ENCODE results near the gene ASTN2.

The ASTN2 gene

DNA sequence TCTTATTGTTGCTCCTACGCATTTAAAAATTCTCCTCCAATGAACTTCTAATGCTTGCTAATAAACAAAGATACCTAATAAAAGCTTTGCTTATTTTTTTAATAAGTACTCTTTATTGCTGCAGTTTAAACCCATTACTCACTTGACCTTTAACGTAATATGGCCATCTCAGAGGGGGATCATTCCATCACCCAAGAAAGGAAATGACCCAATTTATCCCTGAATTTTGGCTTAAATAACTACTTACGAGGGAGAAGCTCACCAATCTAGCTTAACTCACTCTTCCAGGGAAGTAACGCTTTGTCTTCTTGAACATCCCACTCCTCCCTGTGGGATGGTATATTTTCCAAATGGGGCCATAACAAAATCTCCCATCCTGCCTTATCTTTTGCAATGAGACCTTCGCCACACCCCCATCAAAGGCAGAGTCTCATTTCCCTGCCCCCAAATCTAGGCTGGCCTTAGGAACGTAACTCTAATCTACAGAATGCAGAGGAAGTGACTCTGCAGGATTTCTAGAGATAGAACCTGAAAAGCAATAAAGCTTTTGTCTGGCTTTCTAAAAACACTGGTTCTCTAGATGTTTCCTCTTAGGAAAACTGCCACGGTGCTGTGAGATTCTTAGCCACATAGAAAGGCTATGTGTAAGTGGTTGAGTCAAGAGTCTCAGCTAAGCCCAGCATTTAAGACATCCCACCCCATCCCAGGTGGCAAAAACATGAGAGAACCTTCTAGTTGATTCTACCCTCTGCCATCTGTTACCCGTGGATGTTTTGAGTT is 310.0 kb downstream of the ASTN2 start:
- Mint-ChIP-seq H3K27ac (no peak overlapping the region), H3K9me3 (no peaks in the 10 kb centered on the region), H3K27me3 (ENCODE audit: low read depth) (no peaks in the 10 kb centered on the region), H3K4me3 (no peak overlapping the region), H3K36me3 (ENCODE audit: low read depth) (no peaks in the 10 kb centered on the region), H3K4me1 (ENCODE audit: low read depth) (no peaks in the 10 kb centered on the region)

DNA sequence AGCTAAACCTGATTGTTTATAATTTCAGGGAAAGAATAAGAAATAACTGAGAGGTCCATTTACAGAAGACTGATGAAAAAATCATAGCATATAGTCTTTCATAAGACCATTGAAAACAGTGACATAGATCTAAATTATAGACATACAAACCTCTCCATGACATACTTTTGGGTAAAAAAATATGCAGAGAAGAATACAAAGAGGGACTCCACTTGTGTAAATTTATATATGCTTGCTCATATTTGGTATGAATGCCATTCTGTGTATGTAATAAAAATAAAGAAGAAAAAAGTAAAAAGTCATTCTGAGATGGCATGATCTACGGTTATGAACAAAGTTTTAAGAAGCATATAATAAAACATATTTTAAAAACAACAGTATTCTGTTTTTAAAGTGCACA is 310.7 kb downstream of the ASTN2 start:
- Mint-ChIP-seq H3K36me3 (ENCODE audit: low read depth) (no peaks in the 10 kb centered on the region), H3K4me3 (no peak overlapping the region), H3K4me1 (ENCODE audit: low read depth) (no peaks in the 10 kb centered on the region), H3K9me3 (no peaks in the 10 kb centered on the region), H3K27ac (no peak overlapping the region), H3K27me3 (ENCODE audit: low read depth) (no peaks in the 10 kb centered on the region)

DNA sequence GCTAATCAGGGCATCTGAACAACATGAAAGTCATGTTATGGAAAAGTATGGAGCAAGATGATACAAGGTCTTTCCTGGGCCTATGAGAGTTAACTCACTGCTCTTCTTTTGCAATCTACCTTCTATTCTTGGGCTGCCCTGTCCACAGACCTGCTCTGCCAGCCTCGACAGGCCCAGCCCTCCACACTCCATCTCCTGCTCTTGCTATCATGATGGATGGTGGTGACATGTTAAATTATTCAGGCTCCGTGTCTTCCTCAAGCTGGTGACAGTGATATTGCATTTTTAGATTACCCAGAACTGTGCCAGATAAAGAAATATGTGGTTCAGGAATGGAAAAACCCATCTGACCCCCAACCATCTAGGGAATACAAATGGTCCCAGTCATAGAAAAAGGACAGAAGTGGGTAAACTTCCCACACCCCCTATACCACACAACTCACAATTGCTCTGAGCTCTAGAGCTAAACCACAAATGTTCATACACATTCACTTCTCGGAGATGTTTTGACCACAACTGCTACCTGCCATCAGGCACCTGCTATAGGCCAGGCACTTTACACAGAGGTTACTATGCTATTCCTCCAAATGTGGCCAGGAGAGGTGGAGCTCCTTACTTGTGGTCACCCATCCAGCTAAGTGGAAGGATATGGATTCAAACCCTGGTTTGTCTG is 311.3 kb downstream of the ASTN2 start:
- H3K9me3 Mint-ChIP-seq = no peaks in the 10 kb centered on the region
- H3K27me3 Mint-ChIP-seq (ENCODE audit: low read depth) = no peaks in the 10 kb centered on the region
- H3K4me3 Mint-ChIP-seq = no peak overlapping the region
- no peaks in the 10 kb centered on the region for H3K36me3 Mint-ChIP-seq (ENCODE audit: low read depth)
- H3K4me1 Mint-ChIP-seq (ENCODE audit: low read depth) = no peaks in the 10 kb centered on the region
- H3K27ac Mint-ChIP-seq = no peak overlapping the region

DNA sequence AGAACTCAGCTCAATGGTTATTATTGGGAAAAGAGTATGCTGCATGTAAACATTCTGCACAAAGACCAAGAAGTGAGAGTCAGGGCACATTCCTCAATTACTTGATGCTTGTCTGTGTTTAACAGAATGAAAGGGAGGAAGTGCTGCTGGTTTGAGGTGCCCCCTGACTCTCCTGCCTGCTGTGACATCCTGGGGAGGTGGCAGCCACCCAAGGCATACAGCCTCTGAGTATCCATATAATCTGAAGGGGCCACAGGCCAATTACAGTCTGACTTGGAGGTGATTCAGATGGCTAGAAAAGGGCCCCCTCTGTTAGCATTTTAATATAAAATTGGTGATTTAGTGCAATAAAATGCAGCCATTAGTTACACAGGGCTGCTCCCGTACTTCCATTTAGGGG is 313.8 kb downstream of the ASTN2 start:
- Mint-ChIP-seq H3K4me3 (no peak overlapping the region), H3K27ac (no peak overlapping the region), H3K27me3 (ENCODE audit: low read depth) (no peaks in the 10 kb centered on the region), H3K9me3 (no peaks in the 10 kb centered on the region), H3K4me1 (ENCODE audit: low read depth) (no peaks in the 10 kb centered on the region), H3K36me3 (ENCODE audit: low read depth) (no peaks in the 10 kb centered on the region)

DNA sequence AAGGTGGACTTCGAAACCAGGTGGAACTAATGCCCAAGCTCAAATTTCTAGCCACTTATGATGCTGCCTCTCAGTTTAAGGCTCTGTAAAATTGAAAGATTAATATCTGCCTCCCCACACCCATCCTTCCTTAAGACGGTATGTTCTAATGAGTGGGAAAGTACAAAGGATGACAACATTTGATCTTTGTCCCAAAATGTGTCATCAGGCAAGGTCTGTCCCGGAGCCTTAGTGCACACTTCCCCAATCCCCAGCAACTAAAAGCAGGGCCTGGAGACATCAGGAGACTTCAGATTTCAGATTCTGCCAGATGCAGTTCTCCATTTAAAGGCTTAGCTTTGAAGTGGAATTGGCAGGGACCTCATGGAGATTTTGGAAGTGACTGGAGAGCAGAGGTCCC is 316.5 kb downstream of the ASTN2 start:
- Mint-ChIP-seq H3K4me1 (ENCODE audit: low read depth) (no peaks in the 10 kb centered on the region), H3K9me3 (no peaks in the 10 kb centered on the region), H3K4me3 (no peak overlapping the region), H3K27ac (no peak overlapping the region), H3K36me3 (ENCODE audit: low read depth) (no peaks in the 10 kb centered on the region), H3K27me3 (ENCODE audit: low read depth) (no peaks in the 10 kb centered on the region)

DNA sequence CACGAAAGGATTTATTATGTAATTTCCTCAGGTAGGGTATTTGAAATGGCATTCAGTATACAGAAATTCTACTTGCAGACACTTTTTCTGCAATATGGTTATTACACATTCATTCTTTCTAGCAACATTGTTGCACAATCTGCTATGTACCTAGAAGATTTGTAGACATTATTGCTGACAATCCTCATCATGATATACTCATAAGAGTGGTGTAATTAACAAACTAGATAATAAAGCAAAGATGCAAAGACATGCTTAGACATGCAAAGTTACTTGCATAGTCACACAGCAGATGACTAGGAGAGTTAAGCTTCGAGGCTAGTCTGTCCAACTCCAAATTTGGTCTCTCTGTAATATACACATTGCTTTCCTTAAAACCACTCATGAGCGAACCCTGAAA is 317.1 kb downstream of the ASTN2 start:
- H3K9me3 Mint-ChIP-seq = no peaks in the 10 kb centered on the region
- H3K27me3 Mint-ChIP-seq (ENCODE audit: low read depth) = no peaks in the 10 kb centered on the region
- H3K27ac Mint-ChIP-seq = no peak overlapping the region
- no peak overlapping the region for H3K4me3 Mint-ChIP-seq
- H3K36me3 Mint-ChIP-seq (ENCODE audit: low read depth) = no peaks in the 10 kb centered on the region
- H3K4me1 Mint-ChIP-seq (ENCODE audit: low read depth) = no peaks in the 10 kb centered on the region

DNA sequence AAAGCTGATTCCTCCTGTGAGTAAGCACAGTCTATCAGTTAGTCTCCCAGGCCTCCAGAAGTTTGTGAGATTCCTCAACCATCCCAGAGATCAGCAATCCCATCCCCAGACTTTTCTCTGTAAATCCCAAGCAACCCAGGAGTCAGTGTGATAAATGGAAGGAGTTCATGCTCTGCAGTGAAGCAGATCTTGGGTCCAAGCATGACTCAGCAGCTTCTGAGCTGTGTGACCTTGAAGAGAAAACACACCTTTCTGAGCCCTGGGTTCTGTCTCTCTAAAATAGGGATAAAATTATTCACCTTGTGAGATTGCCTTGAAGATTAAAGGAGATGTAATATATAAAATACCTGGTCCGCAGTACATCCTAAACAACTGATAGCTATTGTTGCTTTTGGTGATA is 318.7 kb downstream of the ASTN2 start:
- Mint-ChIP-seq H3K36me3 (ENCODE audit: low read depth) (no peaks in the 10 kb centered on the region), H3K9me3 (no peaks in the 10 kb centered on the region), H3K4me1 (ENCODE audit: low read depth) (no peaks in the 10 kb centered on the region), H3K4me3 (no peak overlapping the region), H3K27ac (no peak overlapping the region), H3K27me3 (ENCODE audit: low read depth) (no peaks in the 10 kb centered on the region)

DNA sequence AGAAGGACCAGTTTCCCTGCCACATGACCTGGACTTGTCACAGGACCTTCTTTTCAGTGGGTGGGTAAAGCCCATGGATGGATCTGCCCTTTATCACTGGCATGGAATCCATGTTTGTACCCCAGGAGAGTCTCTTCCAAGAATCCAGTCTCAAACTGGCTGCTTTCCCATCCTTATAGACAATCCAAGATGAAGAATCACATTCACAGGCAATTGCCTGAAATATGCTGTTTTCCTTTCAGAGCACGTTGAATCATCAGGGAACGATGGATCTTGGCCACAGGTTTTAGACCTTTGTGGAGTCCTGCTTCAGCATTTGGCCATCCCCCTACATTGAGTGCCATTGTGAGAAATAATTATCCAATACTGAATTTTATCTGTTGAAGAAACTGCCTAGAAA is 319.8 kb downstream of the ASTN2 start:
- Mint-ChIP-seq H3K36me3 (ENCODE audit: low read depth) (no peaks in the 10 kb centered on the region), H3K9me3 (no peaks in the 10 kb centered on the region), H3K27ac (no peak overlapping the region), H3K4me1 (ENCODE audit: low read depth) (no peaks in the 10 kb centered on the region), H3K4me3 (no peak overlapping the region), H3K27me3 (ENCODE audit: low read depth) (no peaks in the 10 kb centered on the region)

DNA sequence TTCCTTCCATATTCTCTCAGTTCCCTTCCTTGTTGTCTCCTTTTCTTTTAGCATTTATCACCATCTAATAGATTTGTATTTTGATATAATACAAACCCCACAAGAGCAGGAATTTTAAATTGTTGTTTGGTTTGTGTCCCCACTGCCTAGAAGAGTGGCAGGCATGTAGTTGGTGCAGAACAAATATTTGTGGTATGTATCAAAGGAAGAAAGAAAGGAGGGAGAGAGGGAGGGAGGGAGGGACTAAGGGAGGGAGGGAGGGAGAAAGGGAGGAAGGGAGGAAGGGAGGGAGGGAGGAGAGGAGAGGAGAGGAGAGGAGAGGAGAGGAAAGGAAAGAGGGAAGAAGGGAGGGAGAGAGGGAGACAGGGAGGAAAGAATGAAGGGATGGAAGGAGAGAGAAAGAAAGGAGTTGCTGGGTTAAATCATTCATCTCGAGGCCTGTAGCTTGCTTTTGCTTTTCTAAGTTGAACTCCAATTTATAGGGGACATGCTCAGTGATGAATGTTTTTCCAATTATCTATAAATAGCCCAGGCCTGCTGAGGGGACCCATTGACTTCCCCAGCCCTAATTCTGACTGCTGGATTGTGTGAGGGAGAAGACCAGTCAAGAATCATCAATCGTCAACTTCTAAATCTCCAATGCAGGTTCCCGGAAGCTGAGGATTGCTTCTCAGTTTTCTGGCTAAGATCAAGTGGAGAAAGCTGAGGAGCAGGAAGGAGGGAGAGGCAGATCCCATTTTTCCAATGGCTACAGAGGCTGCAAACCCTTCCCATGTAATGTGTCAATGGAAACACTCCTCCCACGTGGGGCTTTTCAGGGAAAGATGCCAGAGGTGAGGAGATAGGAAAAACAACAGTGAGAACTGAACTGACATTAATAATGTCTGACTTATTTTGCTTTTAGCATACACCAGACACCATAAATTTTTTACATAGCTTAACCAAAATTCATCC is 320.7 kb downstream of the ASTN2 start:
- Mint-ChIP-seq H3K4me1 (ENCODE audit: low read depth) (no peaks in the 10 kb centered on the region), H3K27me3 (ENCODE audit: low read depth) (no peaks in the 10 kb centered on the region), H3K36me3 (ENCODE audit: low read depth) (no peaks in the 10 kb centered on the region), H3K9me3 (no peaks in the 10 kb centered on the region), H3K27ac (no peak overlapping the region), H3K4me3 (no peak overlapping the region)

DNA sequence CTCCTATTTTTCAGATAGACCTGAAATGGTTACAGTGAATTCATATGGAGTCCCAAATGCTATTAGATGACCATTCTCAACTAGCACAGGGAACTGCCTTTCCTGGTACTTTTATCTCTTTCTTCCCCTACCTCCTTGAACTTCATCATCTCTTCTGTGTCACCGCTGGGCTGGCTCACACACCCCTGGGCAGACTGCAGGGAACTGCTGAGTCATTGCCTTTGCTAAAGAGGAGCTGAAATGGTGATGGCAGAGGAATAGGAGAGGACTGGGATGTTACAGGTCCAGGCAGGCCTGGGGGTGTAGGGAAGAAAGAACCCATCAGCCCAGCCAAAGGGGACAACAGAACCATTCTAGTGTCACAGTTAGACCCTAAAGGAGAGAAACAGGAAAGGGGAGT is 322.3 kb downstream of the ASTN2 start:
- Mint-ChIP-seq H3K27ac (no peak overlapping the region), H3K4me3 (no peak overlapping the region), H3K36me3 (ENCODE audit: low read depth) (no peaks in the 10 kb centered on the region), H3K27me3 (ENCODE audit: low read depth) (no peaks in the 10 kb centered on the region), H3K9me3 (no peaks in the 10 kb centered on the region), H3K4me1 (ENCODE audit: low read depth) (no peaks in the 10 kb centered on the region)

DNA sequence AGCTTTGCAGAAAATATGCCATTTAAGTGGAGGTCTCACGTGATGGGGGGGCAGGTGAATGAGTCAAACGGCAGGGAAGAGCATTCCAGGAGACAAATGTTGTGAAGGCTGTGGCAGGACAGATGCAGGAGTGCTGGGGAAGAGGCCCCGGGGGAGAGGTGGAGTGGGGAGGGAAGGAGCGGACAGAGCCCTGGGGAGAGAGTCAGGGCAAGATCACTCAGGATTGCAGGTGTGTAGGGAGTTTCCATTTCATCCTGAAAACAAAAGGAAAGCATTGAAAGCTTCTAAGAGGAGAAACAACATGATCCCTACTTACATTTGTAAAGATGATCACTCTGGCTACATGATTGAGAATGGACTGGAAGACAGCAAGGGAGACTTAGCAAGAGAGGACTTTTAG is 323.3 kb downstream of the ASTN2 start:
- Mint-ChIP-seq H3K36me3 (ENCODE audit: low read depth) (no peaks in the 10 kb centered on the region), H3K4me1 (ENCODE audit: low read depth) (no peaks in the 10 kb centered on the region), H3K27ac (no peak overlapping the region), H3K9me3 (no peaks in the 10 kb centered on the region), H3K27me3 (ENCODE audit: low read depth) (no peaks in the 10 kb centered on the region), H3K4me3 (no peak overlapping the region)

DNA sequence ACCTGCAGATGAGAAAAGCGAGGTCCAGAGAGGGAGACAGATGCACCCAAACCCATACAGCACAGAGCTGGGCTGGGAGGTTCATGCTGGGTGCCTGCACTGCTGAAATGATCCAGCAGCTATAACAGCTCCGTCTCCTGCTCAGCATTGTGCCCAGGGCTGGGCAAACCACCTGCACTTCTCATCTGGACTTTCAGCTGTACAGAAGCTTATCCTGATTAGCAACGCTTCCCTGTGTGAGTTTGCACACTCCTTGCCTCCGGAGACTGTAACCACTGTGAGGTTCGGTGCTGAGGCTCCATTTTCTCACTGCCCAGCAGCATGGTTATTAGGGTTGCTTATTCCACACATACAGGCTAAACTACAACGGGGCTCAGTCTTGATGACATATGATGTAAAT is 326.1 kb downstream of the ASTN2 start:
- H3K27me3 Mint-ChIP-seq (ENCODE audit: low read depth) = no peaks in the 10 kb centered on the region
- H3K9me3 Mint-ChIP-seq = no peaks in the 10 kb centered on the region
- no peak overlapping the region for H3K4me3 Mint-ChIP-seq
- no peaks in the 10 kb centered on the region for H3K36me3 Mint-ChIP-seq (ENCODE audit: low read depth)
- no peak overlapping the region for H3K27ac Mint-ChIP-seq
- no peaks in the 10 kb centered on the region for H3K4me1 Mint-ChIP-seq (ENCODE audit: low read depth)

DNA sequence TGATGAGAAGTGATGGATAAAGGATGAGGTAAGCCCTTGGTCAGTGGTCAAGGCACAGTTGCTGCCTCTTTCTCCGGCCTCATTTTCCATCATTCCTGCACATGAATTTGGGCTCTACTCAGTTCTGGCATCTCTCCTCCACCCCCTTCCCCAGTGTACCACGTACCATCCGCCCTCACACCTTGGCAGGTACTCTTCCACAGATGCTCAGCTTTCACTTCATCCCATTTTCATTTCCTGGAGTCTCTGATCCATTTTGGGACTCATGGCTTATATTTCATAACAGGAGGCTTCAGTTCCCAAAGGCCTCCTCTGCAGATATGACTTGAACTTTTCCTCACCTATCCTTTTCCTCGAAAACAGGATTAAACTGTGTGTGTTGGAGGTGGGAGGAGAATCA is 326.7 kb downstream of the ASTN2 start:
- H3K27me3 Mint-ChIP-seq (ENCODE audit: low read depth) = no peaks in the 10 kb centered on the region
- H3K4me1 Mint-ChIP-seq (ENCODE audit: low read depth) = no peaks in the 10 kb centered on the region
- H3K4me3 Mint-ChIP-seq = no peak overlapping the region
- no peak overlapping the region for H3K27ac Mint-ChIP-seq
- H3K36me3 Mint-ChIP-seq (ENCODE audit: low read depth) = no peaks in the 10 kb centered on the region
- no peaks in the 10 kb centered on the region for H3K9me3 Mint-ChIP-seq

DNA sequence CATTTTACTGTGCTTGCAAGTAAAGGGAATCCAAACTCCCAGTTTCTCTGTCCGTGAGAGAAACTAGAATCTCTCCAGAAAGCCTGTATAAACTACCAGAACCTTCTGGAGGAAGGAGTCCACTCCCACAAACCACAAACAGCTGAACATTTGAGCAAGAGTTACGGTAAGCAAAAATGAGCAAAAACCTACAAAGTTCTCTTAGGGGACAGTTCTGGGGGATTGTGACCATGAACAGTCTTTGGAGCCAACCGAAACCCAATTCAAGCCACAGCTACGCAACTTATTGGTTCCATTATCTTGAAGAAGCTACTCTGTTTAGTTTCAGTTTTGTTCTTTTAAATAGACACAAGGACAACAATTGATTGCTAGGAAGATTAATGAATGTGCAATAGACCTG is 330.6 kb downstream of the ASTN2 start:
- Mint-ChIP-seq H3K9me3 (peaks cover 4% of the 10 kb centered on the region), H3K36me3 (ENCODE audit: low read depth) (no peaks in the 10 kb centered on the region), H3K4me1 (ENCODE audit: low read depth) (no peaks in the 10 kb centered on the region), H3K27me3 (ENCODE audit: low read depth) (no peaks in the 10 kb centered on the region), H3K4me3 (no peak overlapping the region), H3K27ac (no peak overlapping the region)

DNA sequence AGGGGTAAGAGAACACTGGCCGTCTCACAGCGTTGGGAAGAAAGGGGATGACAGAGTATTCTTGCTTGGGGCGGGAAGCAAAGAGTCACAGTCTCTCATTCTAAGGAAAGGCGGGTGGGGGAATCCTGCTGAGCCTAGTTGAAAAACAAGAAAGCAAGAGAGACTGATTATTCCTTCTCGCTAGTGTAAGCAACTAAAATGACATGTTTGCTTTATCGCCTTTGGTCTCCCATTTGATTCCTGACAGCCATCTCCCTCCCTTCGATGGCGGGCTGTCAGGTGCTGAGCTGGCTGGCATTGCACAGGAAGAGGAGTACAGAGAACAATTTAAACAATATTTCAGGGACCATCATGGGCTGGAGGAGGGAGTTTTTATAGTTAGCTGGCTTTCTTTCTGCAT is 331.3 kb downstream of the ASTN2 start:
- H3K4me3 Mint-ChIP-seq = no peak overlapping the region
- H3K9me3 Mint-ChIP-seq = peaks cover 4% of the 10 kb centered on the region
- no peak overlapping the region for H3K27ac Mint-ChIP-seq
- H3K36me3 Mint-ChIP-seq (ENCODE audit: low read depth) = no peaks in the 10 kb centered on the region
- H3K4me1 Mint-ChIP-seq (ENCODE audit: low read depth) = no peaks in the 10 kb centered on the region
- H3K27me3 Mint-ChIP-seq (ENCODE audit: low read depth) = no peaks in the 10 kb centered on the region

Data from T-helper 1 cell treated with Interleukin-12 subunit alpha and Interleukin-12 subunit beta and Interleukin-4 antibody, amounts not matched to agents 30 μg/mL and 1 μg/mL, for 36 hours (primary cell).